ENCODE measurements around the gene DYNC1H1.

DNA sequence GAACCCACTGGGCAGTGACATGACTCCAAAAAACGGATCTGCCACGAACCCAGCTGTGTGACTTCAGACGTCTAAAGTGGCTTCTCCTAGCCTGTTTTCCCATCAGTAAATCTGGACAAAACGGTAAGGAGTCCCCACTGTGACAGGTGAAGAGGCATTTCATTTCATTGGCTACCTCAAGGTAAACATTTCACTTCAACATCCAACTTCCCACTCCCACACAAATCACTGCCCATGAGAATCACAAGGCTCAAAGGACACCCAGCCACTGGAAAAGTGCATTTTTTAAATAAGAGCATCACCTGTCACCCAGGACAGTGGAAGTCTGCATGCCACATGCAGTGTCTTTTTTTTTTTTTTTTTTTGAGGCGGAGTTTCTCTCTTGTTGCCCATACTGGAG lies 94.6 kb downstream of the DYNC1H1 start:
- TF ChIP-seq FOXM1 (IDR thresholded peaks at IDR 0.05; ENCODE audit: borderline replicate concordance) (no peak), PKNOX1 (IDR thresholded peaks at IDR 0.05) (no peak), FOXK2 (IDR thresholded peaks at IDR 0.05) (no peak), SP1 (IDR thresholded peaks at IDR 0.05) (no peak), TARDBP (IDR thresholded peaks at IDR 0.05) (no peak), CTBP1 (IDR thresholded peaks at IDR 0.05; ENCODE audit: borderline replicate concordance) (no peak), BHLHE40 (IDR thresholded peaks at IDR 0.05; ENCODE audit: borderline replicate concordance) (no peak), ELF4 (IDR thresholded peaks at IDR 0.05) (no peak), ZNF384 (IDR thresholded peaks at IDR 0.05) (no peak), SUZ12 (IDR thresholded peaks at IDR 0.05) (no peak), HDGF (IDR thresholded peaks at IDR 0.05; ENCODE audit: borderline replicate concordance) (no peak), LEF1 (IDR thresholded peaks at IDR 0.05; ENCODE audit: borderline replicate concordance) (no peak), ARNT (IDR thresholded peaks at IDR 0.05) (no peak)
